Neural progenitor cell (in vitro differentiated cells): ENCODE results near the gene ZNF518B.

Source experiments
- CTCF ChIP-seq: fragments of 200-600 bp; sonication (generic); IDR thresholded peaks from 2 replicates; pipeline ENCODE4 v1.5.1; 2017; ENCODE audit warnings: antibody characterized with exemption, mild to moderate bottlenecking
- EZH2phosphoT487 ChIP-seq: fragments of 200-600 bp; sonication (generic); IDR thresholded peaks from 2 replicates; pipeline ENCODE4 v1.6.1; 2017; ENCODE audit warnings: antibody characterized with exemption

- no peak for TF ChIP-seq EZH2phosphoT487
- no peak for TF ChIP-seq CTCF
Observed at GRCh38 chr4:10480616-10481015, 23.4 kb upstream of the ZNF518B start.
